ENCODE data around the gene ANAPC16.
"Not testable (repeated sequence)": the region's sequence is repeated elsewhere in the genome, so short reads cannot be mapped to it uniquely, and the experiment has no call there.

DNA sequence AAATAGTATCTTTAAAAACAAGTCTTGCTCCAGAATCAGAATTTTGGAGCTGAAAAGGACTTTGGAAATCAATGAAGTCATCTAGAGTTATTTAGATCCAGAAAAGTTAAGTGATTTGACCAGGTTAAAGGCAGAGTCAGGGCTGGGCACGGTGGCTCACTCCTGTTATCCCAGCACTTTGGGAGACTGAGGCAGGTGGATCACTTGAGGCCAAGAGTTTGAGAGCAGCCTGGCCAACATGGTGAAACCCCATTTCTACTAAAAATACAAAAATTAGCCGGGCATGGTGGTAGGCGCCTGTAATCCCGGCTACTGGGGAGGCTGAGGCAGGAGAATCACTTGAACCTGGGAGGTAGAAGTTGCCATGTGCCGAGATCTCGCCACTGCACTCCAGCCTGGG lies 8.4 kb downstream of the ANAPC16 start:
- TF ChIP-seq, protein P1, sequence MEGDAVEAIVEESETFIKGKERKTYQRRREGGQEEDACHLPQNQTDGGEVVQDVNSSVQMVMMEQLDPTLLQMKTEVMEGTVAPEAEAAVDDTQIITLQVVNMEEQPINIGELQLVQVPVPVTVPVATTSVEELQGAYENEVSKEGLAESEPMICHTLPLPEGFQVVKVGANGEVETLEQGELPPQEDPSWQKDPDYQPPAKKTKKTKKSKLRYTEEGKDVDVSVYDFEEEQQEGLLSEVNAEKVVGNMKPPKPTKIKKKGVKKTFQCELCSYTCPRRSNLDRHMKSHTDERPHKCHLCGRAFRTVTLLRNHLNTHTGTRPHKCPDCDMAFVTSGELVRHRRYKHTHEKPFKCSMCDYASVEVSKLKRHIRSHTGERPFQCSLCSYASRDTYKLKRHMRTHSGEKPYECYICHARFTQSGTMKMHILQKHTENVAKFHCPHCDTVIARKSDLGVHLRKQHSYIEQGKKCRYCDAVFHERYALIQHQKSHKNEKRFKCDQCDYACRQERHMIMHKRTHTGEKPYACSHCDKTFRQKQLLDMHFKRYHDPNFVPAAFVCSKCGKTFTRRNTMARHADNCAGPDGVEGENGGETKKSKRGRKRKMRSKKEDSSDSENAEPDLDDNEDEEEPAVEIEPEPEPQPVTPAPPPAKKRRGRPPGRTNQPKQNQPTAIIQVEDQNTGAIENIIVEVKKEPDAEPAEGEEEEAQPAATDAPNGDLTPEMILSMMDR (IDR thresholded peaks at IDR 0.05): not testable (repeated sequence)
- not testable (repeated sequence) for TF ChIP-seq POLR2A (IDR thresholded peaks at IDR 0.05)
